Memory B cell (primary cell): ENCODE results near the gene ABLIM2.

ENCODE experiments used
- ATAC-seq: fragments of 150-1000 bp; cut with Tn5 transposase; 2 replicates; pipeline ENCODE4 v1.10.0; 2021; ENCODE audit warnings: low read depth, mild to moderate bottlenecking, moderate library complexity
- DNase-seq, 2 donors: peaks; one replicate each; pipeline ENCODE4 v3.0.0; 2022; ENCODE audit warnings: low spot score in 2 of 2
- H3K27ac Mint-ChIP-seq: one replicate; pipeline ENCODE4 v1.8.0; 2022; ENCODE audit warnings: mild to moderate bottlenecking, moderate library complexity, mixed read lengths
- H3K27me3 Mint-ChIP-seq: one replicate; pipeline ENCODE4 v1.8.0; 2022; ENCODE audit warnings: mixed read lengths
- H3K36me3 Mint-ChIP-seq: one replicate; pipeline ENCODE4 v1.8.0; 2022; ENCODE audit warnings: mild to moderate bottlenecking, mixed read lengths
- H3K4me1 Mint-ChIP-seq: one replicate; pipeline ENCODE4 v1.8.0; 2022; ENCODE audit warnings: mixed read lengths
- H3K4me3 Mint-ChIP-seq: one replicate; pipeline ENCODE4 v1.8.0; 2022; ENCODE audit warnings: mild to moderate bottlenecking, moderate library complexity, mixed read lengths
- H3K9me3 Mint-ChIP-seq: one replicate; pipeline ENCODE4 v1.8.0; 2022; ENCODE audit warnings: mixed read lengths

Gene ABLIM2

DNA sequence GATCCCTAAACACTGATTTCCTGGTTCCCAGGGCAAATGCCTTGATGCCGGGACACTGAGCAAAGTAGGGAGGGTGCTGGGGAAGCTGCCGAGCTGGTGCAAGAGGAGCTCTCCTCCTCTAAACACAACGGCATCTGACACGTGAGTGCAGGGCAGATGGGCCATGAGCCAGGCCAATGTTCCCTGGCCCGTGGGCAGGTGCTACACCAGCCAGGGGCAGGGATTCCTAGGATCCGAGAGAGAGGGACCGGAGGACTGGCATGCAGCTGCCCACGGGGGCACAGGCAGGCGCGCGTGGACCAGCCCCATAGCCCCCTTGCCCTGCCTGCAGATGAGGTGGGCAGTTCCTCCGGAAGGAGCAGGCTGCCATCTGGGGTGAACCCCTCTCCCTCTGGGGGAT is 152.1 kb downstream of the ABLIM2 start:
- Mint-ChIP-seq H3K27me3 (peaks cover 9% of the 10 kb centered on the region), H3K9me3 (no peaks in the 10 kb centered on the region), H3K27ac (no peak overlapping the region), H3K4me3 (no peak overlapping the region), H3K4me1 (no peaks in the 10 kb centered on the region), H3K36me3 (peaks cover 6% of the 10 kb centered on the region)
- no peak for DNase-seq
- ATAC-seq, result no peak

DNA sequence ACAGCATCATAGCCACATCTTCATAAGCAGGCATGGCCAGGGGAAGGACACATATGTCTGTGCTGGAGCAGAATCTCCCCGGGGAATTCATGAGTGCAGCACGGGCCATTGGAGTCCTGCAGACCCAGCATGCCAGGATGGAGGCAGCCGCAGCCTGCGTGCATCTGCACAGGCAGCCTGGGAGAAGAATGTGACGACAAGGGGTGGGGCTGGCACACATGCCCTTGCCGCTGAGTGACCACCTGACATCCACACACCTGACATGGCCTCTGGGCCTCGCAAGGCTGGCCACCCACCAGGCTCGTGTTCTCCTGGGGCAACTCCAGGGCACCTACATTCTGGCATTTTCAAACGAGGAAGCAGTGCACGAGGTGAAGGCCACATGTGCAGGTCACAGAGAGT is 152.8 kb downstream of the ABLIM2 start:
- Mint-ChIP-seq H3K27me3 (peaks cover 9% of the 10 kb centered on the region), H3K9me3 (no peaks in the 10 kb centered on the region), H3K4me1 (no peaks in the 10 kb centered on the region)

GRCh38 chr4:8005033-8005808 is 153.4 kb downstream of the ABLIM2 start:
- Mint-ChIP-seq H3K27me3 (peaks cover 9% of the 10 kb centered on the region), H3K27ac (no peak overlapping the region), H3K4me1 (no peaks in the 10 kb centered on the region), H3K36me3 (peaks cover 6% of the 10 kb centered on the region), H3K9me3 (no peaks in the 10 kb centered on the region), H3K4me3 (no peak overlapping the region)
- ATAC-seq (no peak), DNase-seq (no peak)

More for the DNA sequence above, 152.8 kb downstream of the ABLIM2 start:
- Mint-ChIP-seq H3K27ac (no peak overlapping the region), H3K4me3 (no peak overlapping the region), H3K36me3 (peaks cover 6% of the 10 kb centered on the region)
- DNase-seq, result no peak
- no peak for ATAC-seq

GRCh38 chr4:8004066-8004465 is 154.5 kb downstream of the ABLIM2 start:
- H3K4me1 Mint-ChIP-seq, result no peaks in the 10 kb centered on the region
- no peaks in the 10 kb centered on the region for H3K9me3 Mint-ChIP-seq
- no peak for DNase-seq
- H3K4me3 Mint-ChIP-seq, result no peak overlapping the region
- ATAC-seq, result no peak
- H3K27ac Mint-ChIP-seq, result no peak overlapping the region
- peaks cover 6% of the 10 kb centered on the region for H3K36me3 Mint-ChIP-seq
- H3K27me3 Mint-ChIP-seq, result peaks cover 9% of the 10 kb centered on the region

DNA sequence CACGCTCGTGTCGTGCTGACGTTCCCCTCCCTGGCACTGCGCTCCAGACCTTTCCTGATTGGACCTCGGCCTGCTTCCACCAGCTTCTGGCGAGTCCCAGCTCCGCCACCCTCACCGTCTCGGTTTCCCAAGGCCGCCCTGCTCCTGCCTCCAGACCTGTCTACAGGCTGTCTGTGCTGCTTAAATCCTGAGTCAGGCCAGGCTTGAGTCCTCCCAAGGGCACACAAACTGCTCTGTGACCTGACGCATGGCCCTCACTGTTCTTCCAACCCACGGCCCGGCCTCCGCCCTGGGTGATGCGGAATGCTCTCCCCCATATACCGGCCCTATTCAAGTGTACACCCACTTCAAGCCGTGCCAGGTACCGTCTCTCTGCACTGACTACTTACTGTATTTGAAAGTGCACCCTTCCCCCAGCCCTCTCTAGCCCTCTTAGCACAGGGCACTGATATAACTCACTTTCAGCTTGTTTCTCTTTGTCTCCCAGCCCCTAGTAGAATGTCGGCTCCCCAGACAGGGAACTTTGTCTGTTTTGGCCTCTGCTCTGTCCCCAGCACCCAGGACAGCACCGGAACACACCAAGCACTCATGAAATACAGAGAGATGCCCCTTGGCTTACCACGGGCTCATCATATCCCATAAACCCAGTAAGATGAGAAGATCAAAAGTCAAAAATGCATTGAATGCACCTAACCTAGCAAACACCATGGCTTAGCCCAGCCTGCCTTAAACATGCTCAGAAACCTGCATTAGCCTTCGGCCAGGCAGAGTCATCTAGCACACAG is 155.9 kb downstream of the ABLIM2 start:
- Mint-ChIP-seq H3K27ac (no peak overlapping the region), H3K36me3 (peaks cover 6% of the 10 kb centered on the region), H3K9me3 (peaks cover 1% of the 10 kb centered on the region), H3K4me1 (no peaks in the 10 kb centered on the region), H3K27me3 (peaks cover 9% of the 10 kb centered on the region), H3K4me3 (no peak overlapping the region)
- ATAC-seq (no peak), DNase-seq (no peak)

DNA sequence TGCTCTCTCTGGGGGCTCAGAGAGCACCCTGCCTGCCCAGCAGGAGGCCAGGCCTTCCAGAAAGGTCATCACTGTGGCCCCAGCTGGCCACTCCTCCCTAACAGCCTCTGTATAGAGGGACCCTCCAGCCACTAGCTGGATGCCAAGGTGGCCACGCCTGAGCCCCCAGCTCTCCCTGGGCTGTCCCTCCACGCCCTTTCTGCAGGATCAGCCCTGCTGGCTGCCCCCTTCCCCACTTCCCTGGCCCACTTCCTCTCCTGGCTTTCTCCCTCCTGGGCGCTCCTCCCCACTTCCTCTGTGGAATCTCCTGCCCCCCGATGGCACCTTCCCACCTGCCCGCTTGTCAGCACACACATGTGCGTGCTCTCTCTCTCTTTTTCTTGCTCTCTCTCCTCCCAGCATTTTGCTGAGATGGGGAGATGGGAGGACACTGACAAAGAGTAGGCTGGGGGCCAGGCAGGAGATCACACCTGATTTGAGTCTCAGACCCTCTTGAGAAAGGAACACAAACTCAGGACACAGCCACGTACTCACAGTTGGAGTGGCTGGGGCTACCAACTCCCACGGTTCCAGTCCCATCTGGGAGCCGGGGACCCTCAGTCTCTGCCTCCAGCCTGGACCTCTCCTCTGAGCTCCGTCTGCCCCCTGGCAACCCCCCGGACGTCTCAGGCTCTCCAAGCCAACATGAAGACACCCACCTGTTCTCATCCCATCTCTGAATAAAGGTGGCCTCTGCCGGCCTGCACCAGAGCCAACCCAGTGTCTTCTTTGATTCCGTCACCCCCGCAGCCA is 156.9 kb downstream of the ABLIM2 start:
- H3K27ac Mint-ChIP-seq, result no peak overlapping the region
- no peak overlapping the region for H3K4me3 Mint-ChIP-seq
- DNase-seq, result no peak
- peaks cover 6% of the 10 kb centered on the region for H3K36me3 Mint-ChIP-seq
- ATAC-seq, result no peak
- H3K27me3 Mint-ChIP-seq, result peaks cover 9% of the 10 kb centered on the region
- H3K9me3 Mint-ChIP-seq, result peaks cover 1% of the 10 kb centered on the region
- no peaks in the 10 kb centered on the region for H3K4me1 Mint-ChIP-seq

DNA sequence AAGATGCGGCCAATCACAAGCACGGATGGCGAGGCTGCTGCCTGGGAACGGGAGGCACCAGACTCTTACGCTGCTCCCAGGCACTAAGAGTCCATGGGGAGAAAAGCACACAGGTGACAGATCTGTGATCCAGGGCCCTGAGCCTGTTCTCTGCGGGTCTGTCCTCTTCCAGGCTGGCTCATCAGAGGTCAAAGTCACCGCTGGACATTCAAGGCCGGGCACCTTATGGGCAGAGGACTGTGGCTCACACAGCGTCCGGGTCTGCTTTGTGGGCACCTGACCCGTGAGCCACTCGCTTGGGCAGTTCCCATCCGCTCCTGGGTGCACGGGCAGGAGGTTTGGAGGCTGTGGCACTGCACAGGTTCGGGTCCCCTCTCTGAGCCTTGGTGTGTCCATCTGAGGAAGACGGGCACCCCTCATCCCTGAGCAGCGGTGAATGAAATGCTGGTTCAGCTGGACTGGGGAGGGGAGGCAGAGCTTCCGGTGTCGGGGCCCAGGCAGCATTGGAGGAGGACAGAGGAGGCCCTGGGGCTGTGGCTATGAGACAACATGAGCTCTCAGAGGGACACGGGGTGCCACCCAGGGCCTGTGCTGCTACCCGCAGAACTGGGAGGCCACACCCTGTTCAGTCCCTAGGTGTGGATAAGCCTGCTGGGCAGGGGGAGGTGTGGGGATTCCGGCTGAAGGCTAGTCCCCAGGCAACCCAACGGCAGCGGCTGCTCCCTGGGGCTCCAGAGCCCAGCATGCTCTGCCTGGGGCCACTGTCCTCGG is 157.7 kb downstream of the ABLIM2 start:
- no peak for DNase-seq
- Mint-ChIP-seq H3K9me3 (peaks cover 3% of the 10 kb centered on the region), H3K36me3 (peaks cover 6% of the 10 kb centered on the region), H3K4me1 (no peaks in the 10 kb centered on the region), H3K27ac (no peak overlapping the region), H3K4me3 (no peak overlapping the region), H3K27me3 (peaks cover 9% of the 10 kb centered on the region)
- no peak for ATAC-seq

- ATAC-seq (no peak), DNase-seq (no peak)
- no peak overlapping the region for H3K27ac Mint-ChIP-seq
- H3K4me3 Mint-ChIP-seq, result no peak overlapping the region
- no peaks in the 10 kb centered on the region for H3K4me1 Mint-ChIP-seq
- H3K27me3 Mint-ChIP-seq, result peaks cover 9% of the 10 kb centered on the region
- peaks cover 4% of the 10 kb centered on the region for H3K36me3 Mint-ChIP-seq
- H3K9me3 Mint-ChIP-seq, result peaks cover 3% of the 10 kb centered on the region
These were observed 158.4 kb downstream of the ABLIM2 start for GRCh38 chr4:8000247-8000646.

GRCh38 chr4:7999695-8000094 is 158.9 kb downstream of the ABLIM2 start:
- DNase-seq (no peak), ATAC-seq (no peak)
- peaks cover 9% of the 10 kb centered on the region for H3K27me3 Mint-ChIP-seq
- peaks cover 3% of the 10 kb centered on the region for H3K9me3 Mint-ChIP-seq
- no peak overlapping the region for H3K27ac Mint-ChIP-seq
- H3K4me3 Mint-ChIP-seq, result no peak overlapping the region
- H3K36me3 Mint-ChIP-seq, result no peaks in the 10 kb centered on the region
- no peaks in the 10 kb centered on the region for H3K4me1 Mint-ChIP-seq

GRCh38 chr4:7999279-7999678 is 159.3 kb downstream of the ABLIM2 start:
- no peak for DNase-seq
- Mint-ChIP-seq H3K4me3 (no peak overlapping the region), H3K36me3 (no peaks in the 10 kb centered on the region), H3K4me1 (no peaks in the 10 kb centered on the region), H3K9me3 (peaks cover 3% of the 10 kb centered on the region), H3K27ac (no peak overlapping the region), H3K27me3 (peaks cover 9% of the 10 kb centered on the region)
- ATAC-seq, result no peak

DNA sequence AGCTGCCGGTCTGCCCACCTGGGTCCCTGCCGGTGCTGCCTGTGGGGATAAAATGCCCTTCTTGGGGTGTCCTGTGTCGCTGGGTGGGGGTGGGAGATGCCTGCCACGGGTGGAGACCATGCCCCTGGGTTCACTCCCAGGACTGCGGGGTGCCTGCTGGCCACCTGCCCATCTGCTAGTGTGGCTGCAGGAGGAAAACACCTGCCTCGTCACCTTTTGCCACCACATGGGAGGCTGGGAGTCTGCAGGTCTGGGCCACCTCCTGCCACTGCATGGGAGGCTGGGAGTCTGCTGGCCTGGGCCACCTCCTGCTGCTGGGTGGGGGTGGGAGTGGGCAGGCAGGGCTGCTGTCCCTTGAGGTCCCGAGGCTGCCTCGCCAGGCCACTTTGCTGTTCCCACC is 160.2 kb downstream of the ABLIM2 start:
- DNase-seq (no peak), ATAC-seq (no peak)
- H3K36me3 Mint-ChIP-seq, result no peaks in the 10 kb centered on the region
- H3K27me3 Mint-ChIP-seq, result peaks cover 9% of the 10 kb centered on the region
- peaks cover 3% of the 10 kb centered on the region for H3K9me3 Mint-ChIP-seq
- no peaks in the 10 kb centered on the region for H3K4me1 Mint-ChIP-seq
- H3K4me3 Mint-ChIP-seq, result no peak overlapping the region
- no peak overlapping the region for H3K27ac Mint-ChIP-seq

- Mint-ChIP-seq H3K4me1 (no peaks in the 10 kb centered on the region), H3K27ac (no peak overlapping the region), H3K36me3 (peaks cover under 1% of the 10 kb centered on the region), H3K9me3 (peaks cover 3% of the 10 kb centered on the region), H3K27me3 (no peaks in the 10 kb centered on the region), H3K4me3 (no peak overlapping the region)
- no peak for ATAC-seq
- DNase-seq, result no peak
These were observed 162.7 kb downstream of the ABLIM2 start for GRCh38 chr4:7995866-7996265.

GRCh38 chr4:7995135-7995534 is 163.5 kb downstream of the ABLIM2 start:
- Mint-ChIP-seq H3K9me3 (peaks cover 6% of the 10 kb centered on the region), H3K36me3 (peaks cover 5% of the 10 kb centered on the region), H3K4me3 (no peak overlapping the region), H3K27ac (no peak overlapping the region), H3K4me1 (no peaks in the 10 kb centered on the region), H3K27me3 (no peaks in the 10 kb centered on the region)
- DNase-seq (no peak), ATAC-seq (no peak)
